HG03575 (cell line): Measurements from ENCODE around the gene SLC27A4.

ENCODE experiments used
- ATAC-seq: cut with Tn5 transposase; IDR thresholded peaks from one replicate; pipeline ENCODE4 v1.9.1; 2021; ENCODE audit not compliant: unreplicated experiment, insufficient number of reproducible peaks, low FRiP score; ENCODE audit errors: extremely low read depth

Gene SLC27A4

GRCh38 chr9:128406848-128407391 lies 66.6 kb downstream of the SLC27A4 start:
- no peak for ATAC-seq

GRCh38 chr9:128408963-128409431 lies 68.7 kb downstream of the SLC27A4 start:
- no peak for ATAC-seq

- no peak for ATAC-seq
Observed at GRCh38 chr9:128409450-128409849, 69.1 kb downstream of the SLC27A4 start.

GRCh38 chr9:128409978-128410377 lies 69.7 kb downstream of the SLC27A4 start:
- ATAC-seq: no peak
